HUDEP-2 (cell line): ENCODE data around the gene TSHR.
"Not testable (repeated sequence)": the region's sequence is repeated elsewhere in the genome, so short reads cannot be mapped to it uniquely, and the experiment has no call there.

Source experiments
- DNase-seq, 76 experiments: peaks; one replicate each; lab custom pipeline; 2025; ENCODE audit not compliant: unreplicated experiment in 76 of 76; lab: John Stamatoyannopoulos, UW

The TSHR gene

DNA sequence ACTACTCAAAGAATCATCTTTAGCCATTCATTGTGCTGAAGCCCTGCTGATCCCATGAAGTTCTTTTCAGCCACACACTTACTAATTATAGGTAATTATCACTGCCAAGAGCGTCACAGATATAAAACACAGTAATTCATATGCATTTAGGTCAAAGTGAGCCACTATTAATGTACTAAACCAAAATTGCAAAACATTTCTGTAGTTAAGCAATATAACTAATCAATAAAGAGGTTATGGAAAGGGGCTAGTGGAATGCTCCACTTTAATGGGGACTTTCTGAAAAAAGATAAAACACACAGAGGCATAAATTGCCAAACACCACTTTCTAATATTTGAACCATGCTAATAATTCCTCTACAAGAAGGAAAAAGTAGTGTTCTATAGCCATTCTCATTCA is 7.1 kb upstream of the TSHR start:
- no peak for DNase-seq

DNA sequence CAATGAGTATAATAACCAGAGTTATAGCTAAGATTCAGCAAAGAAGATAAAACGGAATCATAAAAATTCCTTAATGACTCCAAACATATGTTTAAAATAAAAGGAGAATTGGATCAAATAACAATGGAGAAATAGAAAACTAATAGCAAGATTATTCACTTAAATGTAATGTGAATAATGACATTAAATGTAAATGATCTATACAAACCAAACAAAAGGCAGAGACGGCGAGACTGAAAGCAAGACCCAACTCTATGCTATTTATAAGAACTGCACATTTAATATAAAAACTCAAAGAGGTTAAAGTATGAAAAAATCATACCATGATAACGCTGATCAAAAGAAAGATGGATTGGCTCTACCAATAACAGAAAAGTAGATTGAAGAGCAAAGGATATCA is 3.9 kb upstream of the TSHR start:
- DNase-seq: no peak

DNA sequence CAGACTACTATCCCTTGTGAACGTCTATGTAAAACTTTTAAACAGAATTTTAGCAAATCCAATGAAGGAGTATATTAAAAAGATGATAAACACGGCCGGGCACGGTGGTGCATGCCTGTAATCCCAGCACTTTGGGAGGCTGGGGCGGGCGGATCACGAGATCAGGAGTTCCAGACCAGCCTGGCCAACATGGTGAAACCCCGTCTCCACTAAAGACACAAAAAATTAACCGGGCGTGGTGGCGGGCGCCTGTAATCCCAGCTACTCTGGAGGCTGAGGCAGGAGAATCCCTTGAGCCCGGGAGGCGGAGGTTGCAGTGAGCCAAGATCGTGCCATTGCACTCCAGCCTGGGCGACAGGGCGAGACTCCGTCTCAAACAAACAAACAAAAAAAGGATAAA is 2.2 kb upstream of the TSHR start:
- DNase-seq: not testable (repeated sequence)

DNA sequence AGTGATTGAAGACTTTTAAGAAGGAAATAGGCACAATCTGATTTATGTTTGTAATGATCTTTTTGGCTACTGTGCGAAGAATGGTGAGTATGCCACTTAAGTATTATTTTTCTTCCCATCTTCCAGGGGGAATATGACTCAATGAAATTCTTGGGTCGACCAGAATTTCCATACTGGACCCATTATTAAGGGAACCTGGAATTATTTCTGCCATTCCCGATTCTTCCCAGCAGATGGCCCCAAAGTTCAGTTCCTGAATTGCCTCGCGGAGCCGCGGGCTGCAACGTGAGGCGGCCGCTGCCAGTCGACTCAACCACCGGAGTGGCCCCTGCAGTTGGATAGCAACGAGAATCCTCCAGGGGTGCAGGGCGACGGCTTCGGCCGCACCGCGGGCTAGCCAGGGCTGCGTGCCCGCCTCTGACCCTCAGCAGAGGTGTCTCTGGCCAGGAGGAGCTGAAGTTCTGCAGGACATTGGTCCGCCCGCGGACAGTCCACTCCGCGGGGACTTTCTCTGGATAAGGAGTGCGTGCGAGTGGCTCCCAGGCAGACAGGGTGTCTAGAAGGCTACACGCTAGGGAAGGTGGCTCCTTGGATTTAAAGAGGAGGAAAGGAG is 628 bp upstream of the TSHR start:
- DNase-seq: peak in 67 of 76 experiments; percentile 7 to 78 (median 54)

DNA sequence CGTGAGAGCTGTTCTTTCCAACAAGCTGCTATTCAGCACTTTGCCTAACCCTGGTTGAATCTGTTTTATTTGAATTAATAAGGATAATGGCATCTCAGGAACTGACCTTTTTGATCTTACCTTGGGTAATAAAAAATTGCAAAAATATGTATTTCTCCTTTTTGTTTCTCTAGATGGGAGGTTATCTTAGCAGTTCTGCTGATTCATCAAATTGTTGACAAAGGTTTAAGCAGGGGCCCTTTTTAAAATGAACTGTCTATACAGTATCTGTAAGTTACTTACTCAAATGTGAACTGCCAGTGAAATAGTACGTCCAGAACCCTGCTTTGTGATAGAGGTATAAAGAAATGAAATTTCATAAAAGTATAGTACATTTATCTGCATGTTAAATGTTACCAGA is 681 bp downstream of the TSHR start:
- no peak for DNase-seq

GRCh38 chr14:80956922-80957321 is 1.5 kb downstream of the TSHR start:
- no peak for DNase-seq

GRCh38 chr14:80957613-80958012 is 2.2 kb downstream of the TSHR start:
- DNase-seq: no peak

DNA sequence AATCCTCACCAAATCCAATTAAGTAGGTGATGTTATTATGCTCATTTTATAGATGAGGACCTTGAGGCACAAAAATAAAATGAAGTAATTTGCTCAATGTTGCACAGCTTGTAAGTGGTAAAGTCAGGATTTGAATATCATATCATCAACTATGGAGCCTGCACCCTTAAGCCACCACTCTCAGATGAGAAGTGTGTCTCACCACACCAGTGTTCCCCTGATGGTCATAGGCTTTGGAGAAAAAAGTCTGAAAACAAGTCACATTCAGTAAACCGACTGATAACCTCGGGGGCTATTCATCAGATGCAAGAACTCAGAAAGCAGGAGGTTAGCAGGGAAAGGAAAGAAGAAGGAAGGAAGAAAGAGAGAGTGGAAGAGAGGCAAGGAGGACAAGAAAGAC is 2.8 kb downstream of the TSHR start:
- no peak for DNase-seq

DNA sequence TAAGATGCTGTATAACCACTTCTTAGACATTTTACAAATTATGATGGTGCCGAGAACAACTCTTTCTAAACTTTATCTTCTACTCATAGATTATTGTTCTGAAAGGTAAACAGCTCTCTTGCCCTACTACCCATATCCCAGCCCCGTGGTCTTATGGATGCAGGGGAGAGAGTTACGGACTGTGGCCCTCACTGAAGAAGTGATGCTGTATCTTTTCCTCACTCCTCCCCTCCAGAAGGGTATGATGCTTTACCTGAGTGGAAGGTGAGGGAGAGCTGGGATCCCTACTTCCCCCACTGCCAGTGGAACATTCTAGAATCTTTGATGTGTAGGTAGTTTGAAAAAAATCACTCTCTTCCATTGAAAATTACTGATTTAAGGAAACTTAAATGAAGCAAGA is 3.5 kb downstream of the TSHR start:
- DNase-seq: no peak

DNA sequence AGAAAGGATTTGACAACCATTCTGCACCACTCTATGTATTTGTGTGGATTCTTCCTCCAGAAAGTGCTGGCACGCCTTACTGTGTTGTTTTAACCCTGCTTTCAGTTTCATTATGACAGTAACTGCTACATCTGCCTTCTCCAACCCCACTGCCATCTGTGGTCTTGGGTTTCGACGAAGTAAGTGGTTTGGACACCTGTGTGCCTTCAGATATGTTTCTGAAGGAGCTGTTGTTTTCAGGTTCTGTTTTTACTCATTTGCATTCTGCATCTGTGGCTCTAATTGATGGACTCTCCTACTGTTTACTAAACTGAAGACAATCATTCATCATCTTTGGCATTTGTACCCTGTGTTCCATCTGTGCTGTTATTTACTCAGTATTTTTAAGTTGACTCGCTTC is 4.1 kb downstream of the TSHR start:
- no peak for DNase-seq

GRCh38 chr14:80965037-80965436 is 9.6 kb downstream of the TSHR start:
- DNase-seq: no peak

GRCh38 chr14:80973931-80974641 is 18.7 kb downstream of the TSHR start:
- no peak for DNase-seq

- DNase-seq: no peak
Measured at GRCh38 chr14:80974679-80975078, 19.3 kb downstream of the TSHR start.

- DNase-seq: no peak
Measured at GRCh38 chr14:80977221-80977620, 21.8 kb downstream of the TSHR start.

- DNase-seq: no peak
Measured at GRCh38 chr14:80978403-80978802, 23.0 kb downstream of the TSHR start.

GRCh38 chr14:80979951-80980350 is 24.5 kb downstream of the TSHR start:
- DNase-seq: no peak

DNA sequence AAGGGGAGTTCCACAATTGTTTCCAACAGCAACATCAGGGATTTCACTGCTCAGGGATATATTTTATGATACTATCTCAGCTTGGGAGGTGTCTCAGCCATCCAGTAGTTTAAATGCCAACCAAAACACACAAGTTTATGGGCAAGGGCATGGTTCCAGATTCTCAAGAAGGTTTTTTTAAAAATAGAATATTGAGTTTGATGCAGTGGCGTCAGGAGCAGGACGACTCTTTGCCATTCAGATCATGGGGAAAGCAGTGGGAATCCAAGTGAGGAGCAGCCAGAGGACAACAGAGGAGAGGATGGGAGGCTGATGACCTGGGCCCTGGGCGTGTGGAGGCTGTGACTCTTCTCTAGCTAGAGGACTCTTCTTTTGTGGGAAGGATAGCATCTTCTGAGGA is 25.7 kb downstream of the TSHR start:
- no peak for DNase-seq

DNA sequence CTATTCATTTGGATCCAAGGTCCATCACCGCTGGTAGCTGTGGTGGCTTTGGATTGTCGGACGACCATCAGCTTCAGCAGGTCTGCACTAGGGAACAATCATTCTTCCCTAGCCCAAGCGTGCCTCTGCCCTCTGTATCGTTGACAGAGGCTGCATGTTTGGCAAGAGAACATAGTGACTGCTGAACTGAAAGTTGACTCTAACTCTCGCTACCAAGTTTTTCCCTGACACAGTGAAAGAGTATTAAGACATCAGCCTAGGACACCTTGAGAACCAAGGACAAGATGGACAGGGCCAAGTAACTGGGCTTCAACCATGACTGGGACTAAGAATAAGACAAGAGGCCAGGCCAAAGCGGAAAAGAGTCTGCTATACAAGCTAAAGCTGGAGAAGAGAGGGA is 26.3 kb downstream of the TSHR start:
- no peak for DNase-seq

DNA sequence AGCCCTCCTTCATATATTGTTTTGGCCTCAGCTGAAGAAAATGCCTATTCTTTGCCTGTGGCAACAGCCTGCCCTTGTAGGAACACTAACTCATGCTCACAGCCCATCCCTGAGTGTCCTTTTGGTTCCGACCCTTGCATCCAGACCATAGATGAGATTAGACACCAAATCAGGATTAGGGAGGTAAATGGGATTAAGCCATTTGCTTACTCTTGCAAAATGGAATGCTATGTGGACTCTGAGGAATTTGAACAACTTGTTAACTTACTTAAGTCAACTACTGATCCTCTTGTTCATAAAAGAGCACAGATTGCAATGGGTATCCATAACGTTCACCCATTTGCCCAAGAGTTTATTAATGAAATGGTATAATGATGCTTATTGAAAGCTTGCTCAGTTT is 27.3 kb downstream of the TSHR start:
- no peak for DNase-seq

DNA sequence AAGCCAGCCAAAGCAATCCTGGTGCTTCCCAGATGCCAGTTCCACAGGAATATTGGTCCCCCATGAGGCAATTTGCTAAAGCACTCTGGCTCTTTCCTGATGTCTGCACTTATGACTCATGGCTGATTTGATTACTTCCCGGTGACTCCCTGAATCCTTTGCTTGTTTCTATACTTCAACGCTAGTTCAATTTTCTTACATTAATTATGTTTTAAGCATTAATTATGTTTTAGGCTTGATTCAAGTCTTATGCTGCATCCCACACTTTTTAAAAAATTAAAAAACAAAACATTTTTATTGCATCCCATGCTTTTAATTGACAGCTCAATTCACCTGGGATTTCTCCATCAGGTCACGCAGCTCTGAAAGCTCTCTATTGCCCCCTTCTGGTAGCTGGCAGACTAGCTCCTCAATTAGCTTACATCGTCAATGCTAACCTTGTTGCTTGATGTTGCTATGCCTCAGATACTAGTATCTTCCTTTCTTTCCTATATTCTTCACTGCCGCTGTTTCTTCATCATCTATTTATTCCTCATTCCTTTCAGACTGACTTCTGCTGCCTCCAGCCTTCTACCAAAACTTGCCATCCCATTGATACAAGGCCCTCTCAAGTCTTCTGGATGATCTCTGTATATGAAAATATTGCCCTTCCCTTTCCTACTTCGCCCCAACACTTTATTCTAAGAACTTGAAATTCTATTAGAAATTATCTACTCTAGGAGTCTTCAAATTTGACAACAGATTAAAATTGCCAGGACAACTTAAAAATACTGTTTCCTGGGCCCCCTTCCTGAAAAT is 32.0 kb downstream of the TSHR start:
- peak in 48 of 76 experiments; percentile 1 to 64 (median 24) for DNase-seq

GRCh38 chr14:80988192-80988591 is 32.8 kb downstream of the TSHR start:
- no peak for DNase-seq
